Suprapubic skin (tissue), 4 donors: ENCODE measurements around the gene ZDHHC19.

Experiments
- EP300 ChIP-seq: sonication (generic); formaldehyde crosslinking; IDR thresholded peaks from one replicate; pipeline ENCODE4 v1.6.1; 2017; ENCODE audit warnings: antibody characterized with exemption
- POLR2A ChIP-seq, 2 donors: fragments of 450-650 bp; IDR thresholded peaks; one replicate each; pipeline ENCODE4 v1.6.1; 2017; ENCODE audit warnings: antibody characterized with exemption in 2 of 2, mild to moderate bottlenecking in 2 of 2, moderate library complexity in 2 of 2
- POLR2AphosphoS5 ChIP-seq, 3 donors: sonication (generic); formaldehyde crosslinking; IDR thresholded peaks; one replicate each; pipeline ENCODE4 v1.6.1; 2017; ENCODE audit warnings: antibody characterized with exemption in 3 of 3
- TF ChIP-seq, protein P1 (sequence below), 2 donors: fragments of 200-600 bp in 1 of 2; fragments of 450-650 bp in 1 of 2; sonication (generic) in 1 of 2; IDR thresholded peaks; one replicate each; pipeline ENCODE4 v1.5.1; 2016 to 2019; ENCODE audit warnings: antibody characterized with exemption in 2 of 2, mild to moderate bottlenecking in 1 of 2, moderate library complexity in 1 of 2

GRCh38 chr3:196220587-196220986 lies 9.4 kb upstream of the ZDHHC19 start:
- TF ChIP-seq, protein P1, sequence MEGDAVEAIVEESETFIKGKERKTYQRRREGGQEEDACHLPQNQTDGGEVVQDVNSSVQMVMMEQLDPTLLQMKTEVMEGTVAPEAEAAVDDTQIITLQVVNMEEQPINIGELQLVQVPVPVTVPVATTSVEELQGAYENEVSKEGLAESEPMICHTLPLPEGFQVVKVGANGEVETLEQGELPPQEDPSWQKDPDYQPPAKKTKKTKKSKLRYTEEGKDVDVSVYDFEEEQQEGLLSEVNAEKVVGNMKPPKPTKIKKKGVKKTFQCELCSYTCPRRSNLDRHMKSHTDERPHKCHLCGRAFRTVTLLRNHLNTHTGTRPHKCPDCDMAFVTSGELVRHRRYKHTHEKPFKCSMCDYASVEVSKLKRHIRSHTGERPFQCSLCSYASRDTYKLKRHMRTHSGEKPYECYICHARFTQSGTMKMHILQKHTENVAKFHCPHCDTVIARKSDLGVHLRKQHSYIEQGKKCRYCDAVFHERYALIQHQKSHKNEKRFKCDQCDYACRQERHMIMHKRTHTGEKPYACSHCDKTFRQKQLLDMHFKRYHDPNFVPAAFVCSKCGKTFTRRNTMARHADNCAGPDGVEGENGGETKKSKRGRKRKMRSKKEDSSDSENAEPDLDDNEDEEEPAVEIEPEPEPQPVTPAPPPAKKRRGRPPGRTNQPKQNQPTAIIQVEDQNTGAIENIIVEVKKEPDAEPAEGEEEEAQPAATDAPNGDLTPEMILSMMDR (IDR thresholded peaks at IDR 0.05): no peak
- TF ChIP-seq POLR2A (IDR thresholded peaks at IDR 0.05): no peak
- no peak for TF ChIP-seq POLR2AphosphoS5 (IDR thresholded peaks at IDR 0.05)
- no peak for TF ChIP-seq EP300
